ENCODE results near the gene PPP3CA. TPM values are rescaled to one million over a fixed set of nuclear protein-coding genes. Genes with fewer than 3 reads are reported as not detected.

The PPP3CA gene
- total and polyA plus RNA-seq, 2 experiments from 2014 or later, result 27.0 to 45.2 TPM

- no peak overlapping the region; the same call in 1 of the 2 replicates for H3K27ac Mint-ChIP-seq
- Histone ChIP-seq H3K79me2 (replicated peaks; ENCODE audit: insufficient read depth) (peaks cover 16% of the 10 kb centered on the region), H4K20me1 (replicated peaks; ENCODE audit: insufficient read depth) (no peaks in the 10 kb centered on the region), H2AFZ (no peak overlapping the region), H3F3A (replicated peaks; ENCODE audit: low read depth) (no peaks in the 10 kb centered on the region), H3K27ac (ENCODE audit: low read depth) (no peak overlapping the region), H3K4me1 (ENCODE audit: insufficient read depth) (peaks cover 59% of the 10 kb centered on the region), H3K36me3 (ENCODE audit: insufficient read depth) (no peaks in the 10 kb centered on the region), H3K9me2 (ENCODE audit: insufficient read depth) (peaks cover 4% of the 10 kb centered on the region; the same call in 1 of the 2 replicates), H3K4me3 (no peak overlapping the region), H3K27me3 (ENCODE audit: insufficient read depth) (no peaks in the 10 kb centered on the region), H3K4me2 (no peak overlapping the region)
- H3K36me3 Mint-ChIP-seq (ENCODE audit: low read depth), result no peaks in the 10 kb centered on the region; the same call in 2 of the 3 replicates
- H3K4me1 Mint-ChIP-seq, result peaks cover 68% of the 10 kb centered on the region
- H3K9me3 Mint-ChIP-seq, result no peaks in the 10 kb centered on the region
- TF ChIP-seq CTCF (conservative IDR thresholded peaks at IDR 0.05; ENCODE audit: low read depth in 2 of 2), result no peak
- TF ChIP-seq NANOG (IDR thresholded peaks at IDR 0.05; ENCODE audit: borderline replicate concordance), result no peak
- TF ChIP-seq CREB1 (CRISPR knock-in tag; IDR thresholded peaks at IDR 0.05; ENCODE audit: low read depth), result no peak
- no peak for TF ChIP-seq JUNB (IDR thresholded peaks at IDR 0.05; ENCODE audit: unreplicated experiment)
- no peak overlapping the region for H3K4me3 Mint-ChIP-seq
- ATAC-seq (no peak), DNase-seq (ENCODE audit: low spot score) (no peak)
- H3K27me3 Mint-ChIP-seq (ENCODE audit: insufficient read depth, low read depth, poor library complexity), result peaks cover 4% of the 10 kb centered on the region
Measured at GRCh38 chr4:101289306-101289705, 58.0 kb downstream of the PPP3CA start.

- DNase-seq (ENCODE audit: low spot score), result peak; percentile 34
- H3K4me3 Mint-ChIP-seq, result peak overlapping the region; percentile 45
- H3K27ac Mint-ChIP-seq, result 0 out of 2 replicates have a peak overlapping the region, but pooled peaks have one; percentile 32
- no peaks in the 10 kb centered on the region; the same call in 2 of the 3 replicates for H3K36me3 Mint-ChIP-seq (ENCODE audit: low read depth)
- Histone ChIP-seq H3K79me2 (replicated peaks; ENCODE audit: insufficient read depth) (peaks cover 9% of the 10 kb centered on the region), H3K4me2 (peak overlapping the region; percentile 9; the same call in 1 of the 2 replicates), H3F3A (replicated peaks; ENCODE audit: low read depth) (no peaks in the 10 kb centered on the region), H3K27ac (ENCODE audit: low read depth) (no peak overlapping the region), H2AFZ (no peak overlapping the region), H4K20me1 (replicated peaks; ENCODE audit: insufficient read depth) (no peaks in the 10 kb centered on the region), H3K27me3 (ENCODE audit: insufficient read depth) (no peaks in the 10 kb centered on the region), H3K4me3 (no peak overlapping the region), H3K9me2 (ENCODE audit: insufficient read depth) (peaks cover 4% of the 10 kb centered on the region; the same call in 1 of the 2 replicates), H3K36me3 (ENCODE audit: insufficient read depth) (no peaks in the 10 kb centered on the region), H3K4me1 (ENCODE audit: insufficient read depth) (peaks cover 66% of the 10 kb centered on the region)
- peak; percentile 64 for ATAC-seq
- H3K4me1 Mint-ChIP-seq, result peaks cover 72% of the 10 kb centered on the region
- peaks cover 2% of the 10 kb centered on the region for H3K27me3 Mint-ChIP-seq (ENCODE audit: insufficient read depth, low read depth, poor library complexity)
- H3K9me3 Mint-ChIP-seq, result no peaks in the 10 kb centered on the region
- no peak for TF ChIP-seq EZH2 (IDR thresholded peaks at IDR 0.05; ENCODE audit: low read depth, unreplicated experiment)
- TF ChIP-seq ZNF462 (CRISPR knock-in tag; IDR thresholded peaks at IDR 0.05), result no peak
- no peak for TF ChIP-seq STAT1 (IDR thresholded peaks at IDR 0.05; ENCODE audit: unreplicated experiment)
- no peak for TF ChIP-seq NANOG (IDR thresholded peaks at IDR 0.05; ENCODE audit: borderline replicate concordance)
- no peak for TF ChIP-seq ZNF331 (CRISPR knock-in tag; IDR thresholded peaks at IDR 0.05; ENCODE audit: low read depth)
- no peak for TF ChIP-seq POLR2AphosphoS5 (IDR thresholded peaks at IDR 0.05; ENCODE audit: low read depth)
- no peak for TF ChIP-seq CTCF (conservative IDR thresholded peaks at IDR 0.05; ENCODE audit: low read depth in 2 of 2)
Measured at GRCh38 chr4:101288365-101289145, 58.8 kb downstream of the PPP3CA start.
